NB4 (cell line): ENCODE data around the gene CDH1.

ENCODE experiments used
- DNase-seq: peaks from one replicate; pipeline ENCODE4 v3.0.0; 2010; ENCODE audit warnings: low read depth
- H3K4me3 ChIP-seq: one replicate; pipeline ENCODE4 v1.5.1; 2011; ENCODE audit warnings: mild to moderate bottlenecking, low read depth, low read length, moderate library complexity
- MYC ChIP-seq: IDR thresholded peaks from 2 replicates; pipeline ENCODE4 v1.6.1; 2011; ENCODE audit warnings: low read depth, low read length
- POLR2A ChIP-seq: IDR thresholded peaks from 2 replicates; pipeline ENCODE4 v1.6.1; 2011; ENCODE audit warnings: mild to moderate bottlenecking; ENCODE audit not compliant: insufficient read length; ENCODE audit errors: extremely low read depth
- TF ChIP-seq, protein P1 (sequence below): IDR thresholded peaks from 2 replicates; pipeline ENCODE4 v1.6.1; 2011; ENCODE audit warnings: low read depth, low read length
- TF ChIP-seq, protein P2 (sequence below): IDR thresholded peaks from one replicate; pipeline ENCODE4 v1.5.1; 2012; ENCODE audit warnings: low read depth, low read length

The CDH1 gene

DNA sequence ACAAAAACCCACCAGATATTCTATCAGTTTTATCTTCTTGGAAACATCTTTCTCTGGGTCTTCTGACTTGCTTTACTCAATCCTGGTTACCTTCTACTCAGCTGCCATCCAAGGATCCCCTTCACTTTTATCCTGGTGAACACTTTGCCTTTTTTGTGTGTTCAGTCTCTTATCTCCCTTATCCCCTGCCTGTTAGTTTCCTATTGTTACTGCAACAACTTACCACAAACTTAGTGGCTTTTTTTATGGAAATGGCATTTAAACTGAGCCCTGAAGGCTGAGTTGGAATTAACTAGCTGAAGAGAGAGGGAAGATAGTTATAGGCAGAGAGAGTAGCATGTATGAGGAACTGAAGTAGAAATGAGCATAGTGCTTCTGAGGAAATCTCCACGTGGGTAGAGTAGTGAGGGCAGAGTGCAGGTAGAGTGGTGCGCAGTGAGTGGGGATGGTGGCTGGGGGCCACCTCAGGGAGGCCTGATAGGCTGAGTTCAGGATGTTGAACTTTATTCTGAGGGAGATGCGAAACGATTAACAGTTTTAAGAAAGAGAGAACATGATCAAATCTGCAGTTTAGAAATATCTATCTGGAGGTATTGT, 132.5 kb downstream of the CDH1 start:
- TF ChIP-seq, protein P1, sequence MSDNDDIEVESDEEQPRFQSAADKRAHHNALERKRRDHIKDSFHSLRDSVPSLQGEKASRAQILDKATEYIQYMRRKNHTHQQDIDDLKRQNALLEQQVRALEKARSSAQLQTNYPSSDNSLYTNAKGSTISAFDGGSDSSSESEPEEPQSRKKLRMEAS = no peak
- no peak for DNase-seq

DNA sequence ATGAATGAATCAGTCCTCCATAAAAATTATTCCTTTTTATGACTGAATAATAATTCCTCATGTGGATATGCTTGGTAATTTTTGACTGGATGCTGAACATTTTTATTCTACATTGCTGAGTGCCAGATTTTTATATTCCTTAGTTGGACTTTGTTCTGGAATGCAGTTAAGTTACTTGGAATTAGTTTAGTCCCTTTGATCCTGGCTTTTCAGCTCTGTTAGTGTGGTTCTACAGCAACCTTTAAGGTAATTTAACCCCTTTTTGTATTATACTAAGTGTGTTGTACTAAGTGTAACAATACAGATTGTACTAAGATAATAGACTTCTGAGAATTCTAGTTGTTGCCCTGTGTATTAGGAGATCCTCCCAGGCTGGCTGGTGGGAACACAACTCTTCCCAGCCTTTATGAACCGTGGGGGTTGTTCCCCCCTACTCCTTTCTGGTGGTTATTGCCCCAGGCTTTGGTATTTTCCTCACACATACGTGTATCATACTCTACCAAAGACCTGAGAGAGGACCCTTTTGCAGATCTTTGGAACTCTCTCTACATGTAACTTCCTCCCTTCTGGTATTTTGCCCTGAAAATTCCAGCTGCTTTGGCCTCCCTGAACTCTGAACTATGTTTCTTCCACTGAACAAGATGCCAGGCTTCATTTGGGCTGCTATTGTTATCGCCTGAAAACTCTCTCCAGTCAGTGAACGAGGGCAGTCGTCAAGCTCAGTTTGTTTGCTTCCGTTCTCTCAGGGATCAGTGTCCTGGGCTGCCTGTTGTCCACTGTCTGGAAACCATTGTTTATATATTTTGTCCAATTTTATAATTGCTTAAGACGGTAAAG, 136.8 kb downstream of the CDH1 start:
- DNase-seq = no peak
- no peak overlapping the region for H3K4me3 ChIP-seq
- TF ChIP-seq, protein P1 = no peak
- TF ChIP-seq MYC = no peak
- TF ChIP-seq POLR2A = no peak
- TF ChIP-seq, protein P2, sequence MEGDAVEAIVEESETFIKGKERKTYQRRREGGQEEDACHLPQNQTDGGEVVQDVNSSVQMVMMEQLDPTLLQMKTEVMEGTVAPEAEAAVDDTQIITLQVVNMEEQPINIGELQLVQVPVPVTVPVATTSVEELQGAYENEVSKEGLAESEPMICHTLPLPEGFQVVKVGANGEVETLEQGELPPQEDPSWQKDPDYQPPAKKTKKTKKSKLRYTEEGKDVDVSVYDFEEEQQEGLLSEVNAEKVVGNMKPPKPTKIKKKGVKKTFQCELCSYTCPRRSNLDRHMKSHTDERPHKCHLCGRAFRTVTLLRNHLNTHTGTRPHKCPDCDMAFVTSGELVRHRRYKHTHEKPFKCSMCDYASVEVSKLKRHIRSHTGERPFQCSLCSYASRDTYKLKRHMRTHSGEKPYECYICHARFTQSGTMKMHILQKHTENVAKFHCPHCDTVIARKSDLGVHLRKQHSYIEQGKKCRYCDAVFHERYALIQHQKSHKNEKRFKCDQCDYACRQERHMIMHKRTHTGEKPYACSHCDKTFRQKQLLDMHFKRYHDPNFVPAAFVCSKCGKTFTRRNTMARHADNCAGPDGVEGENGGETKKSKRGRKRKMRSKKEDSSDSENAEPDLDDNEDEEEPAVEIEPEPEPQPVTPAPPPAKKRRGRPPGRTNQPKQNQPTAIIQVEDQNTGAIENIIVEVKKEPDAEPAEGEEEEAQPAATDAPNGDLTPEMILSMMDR = no peak

More for the DNA sequence above, 132.5 kb downstream of the CDH1 start:
- no peak overlapping the region for H3K4me3 ChIP-seq

DNA sequence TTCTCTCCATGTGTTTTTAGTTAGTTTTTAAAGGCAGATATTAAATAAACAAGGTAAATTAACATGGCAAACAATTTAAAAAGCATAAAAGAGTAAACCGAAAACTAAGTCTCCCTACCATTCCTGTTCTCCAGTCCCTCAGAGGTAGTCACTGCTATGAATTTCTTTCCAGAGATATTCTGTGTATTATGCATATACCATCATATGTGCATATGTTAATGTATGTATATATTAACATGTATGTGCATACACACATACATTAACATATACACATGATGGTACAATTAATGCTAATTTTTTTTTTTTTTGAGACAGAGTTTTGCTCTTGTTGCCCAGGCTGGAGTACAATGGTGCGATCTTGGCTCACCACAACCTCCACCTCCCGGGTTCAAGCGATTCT, 138.8 kb downstream of the CDH1 start:
- H3K4me3 ChIP-seq = no peak overlapping the region
- no peak for DNase-seq
- TF ChIP-seq MYC = no peak
- TF ChIP-seq, protein P1 = no peak
- TF ChIP-seq, protein P2 = no peak
- TF ChIP-seq POLR2A = no peak

DNA sequence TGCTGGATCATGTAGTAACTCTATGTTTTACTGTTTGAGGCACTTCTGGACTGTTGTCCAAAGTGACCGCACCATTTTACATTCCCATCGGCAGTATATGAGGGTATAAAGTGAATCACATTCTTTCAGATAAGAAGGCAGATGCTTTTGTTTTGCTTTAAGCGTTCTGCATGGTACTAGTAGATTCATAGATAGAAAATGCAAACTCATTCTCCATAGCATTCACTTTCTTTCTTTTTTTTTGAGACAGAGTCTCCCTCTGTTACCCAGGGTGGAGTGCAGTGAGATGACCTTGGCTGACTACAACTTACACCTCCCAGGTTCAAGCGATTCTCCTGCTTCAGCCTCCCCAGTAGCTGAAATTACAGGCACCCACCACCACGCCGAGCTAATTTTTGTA, 146.6 kb downstream of the CDH1 start:
- no peak overlapping the region for H3K4me3 ChIP-seq
- DNase-seq = no peak
- TF ChIP-seq POLR2A (no peak), MYC (no peak)
- TF ChIP-seq, protein P1 = no peak

DNA sequence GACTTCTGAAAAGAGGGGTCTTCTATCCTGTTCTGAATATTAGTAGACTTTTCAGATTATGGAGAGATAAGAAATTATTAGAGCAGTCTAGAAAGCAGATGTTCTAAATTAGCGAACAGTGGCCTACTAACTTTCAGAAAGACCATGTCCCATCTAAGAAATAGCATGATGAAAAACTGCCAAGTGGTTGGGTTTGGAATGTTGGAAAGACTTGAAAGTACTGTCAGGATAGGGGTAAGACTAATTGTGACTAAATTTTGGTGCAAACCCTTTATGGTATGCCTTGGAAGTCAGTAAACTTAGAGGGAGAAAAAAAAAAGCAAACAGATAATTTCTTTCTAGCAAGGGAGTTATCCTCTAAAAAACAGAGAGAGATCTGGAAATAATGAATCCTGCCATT, 147.3 kb downstream of the CDH1 start:
- no peak overlapping the region for H3K4me3 ChIP-seq
- TF ChIP-seq, protein P2 = no peak
- TF ChIP-seq, protein P1 = no peak
- DNase-seq = no peak
